Aorta (tissue), 5 donors: Measurements from ENCODE around the gene FOXA1. TPM values are rescaled to one million over a fixed set of nuclear protein-coding genes. Genes with fewer than 3 reads are reported as not detected.

Experiments
- ATAC-seq: fragments of 200-7000 bp; cut with Tn5 transposase; one replicate; pipeline ENCODE4 v1.9.1; 2022; ENCODE audit warnings: moderate library complexity; ENCODE audit not compliant: low FRiP score
- DNase-seq, 2 donors: peaks; one replicate each; pipeline ENCODE4 v3.0.0-alpha.2; 2020
- H3K27ac ChIP-seq, 2 donors: one replicate each; pipeline ENCODE4 v1.5.1; 2013; ENCODE audit warnings: low read length in 2 of 2, mild to moderate bottlenecking in 2 of 2, moderate library complexity in 2 of 2, control low read depth in 1 of 2, inconsistent platforms in 1 of 2, low read depth in 1 of 2
- H3K27me3 ChIP-seq, 2 donors: one replicate each; pipeline ENCODE4 v1.6.1; 2013; ENCODE audit warnings: control low read depth in 1 of 2, low read length in 1 of 2, mild to moderate bottlenecking in 1 of 2, moderate library complexity in 1 of 2; ENCODE audit not compliant: insufficient read depth in 2 of 2, control insufficient read depth in 1 of 2
- H3K36me3 ChIP-seq, 2 donors: one replicate each; pipeline ENCODE4 v1.6.1; 2013; ENCODE audit warnings: control low read depth in 1 of 2, low read length in 1 of 2, mild to moderate bottlenecking in 1 of 2; ENCODE audit not compliant: insufficient read depth in 2 of 2, control insufficient read depth in 1 of 2
- H3K4me1 ChIP-seq, 2 donors: one replicate each; pipeline ENCODE4 v1.6.1; 2013; ENCODE audit warnings: low read length in 2 of 2, control low read depth in 1 of 2, mild to moderate bottlenecking in 1 of 2, moderate library complexity in 1 of 2; ENCODE audit not compliant: insufficient read depth in 2 of 2, control insufficient read depth in 1 of 2
- H3K4me3 ChIP-seq, 2 donors: one replicate each; pipeline ENCODE4 v1.5.1; 2013; ENCODE audit warnings: low read length in 2 of 2, control low read depth in 1 of 2, mild to moderate bottlenecking in 1 of 2
- H3K9me3 ChIP-seq: one replicate; pipeline ENCODE4 v1.6.1; 2013; ENCODE audit warnings: mild to moderate bottlenecking, low read length; ENCODE audit not compliant: control insufficient read depth
- WGBS, 2 donors: extraction: QIAGEN DNeasy Blood & Tissue Kit; methylation state at CpG; one replicate each; pipeline ENCODE4 v1.1.7; 2013; 5-methylcytosine and 5-hydroxymethylcytosine counted together
- intact Hi-C, 2 donors: fragments of 100-400 bp; cut with DNase I; formaldehyde crosslinking; loops; one replicate each; pipeline versions ENCODE4 v1.14.2 to v1.15.0; 2022
- long read RNA-seq, 2 donors: library from polyadenylated mRNA; unstranded; transcript quantifications; one replicate each; pipeline ENCODE4 v2.0.0, GENCODE V29; 2020 to 2021
- polyA plus RNA-seq, 2 donors: library from polyadenylated mRNA; stranded (reverse); fragments of 200-250 nt; gene quantifications; one replicate each; pipeline ENCODE4 v1.2.3, GENCODE V29; 2013
- total RNA-seq, 2 donors: library from RNA; stranded (reverse); fragmentation: NEBNext Ultra II Directional; extraction: Animal tissue kit (Norgen Biotek cat#: 25700); gene quantifications; one replicate each; pipeline ENCODE4 v1.2.1, GENCODE V29; 2021
- donor health status: healthy with polysubstance abuse.
- donor health status: Bipolar disorder and iron deficiency.
- donor health status: DM: no; HTN: no; CAD: no.
- donor health status: DM: no; HTN: no; CAD: no.
- donor health status: DM: yes; HTN: yes; CAD: no.

Gene FOXA1
- total RNA-seq, result not detected
- 1 to 10 TPM in 1 of 2 donors, not detected in 1; 1.4 TPM for polyA plus RNA-seq
- long read RNA-seq, donor 1, result 0 reads
- long read RNA-seq, donor 2, result 0 reads

DNA sequence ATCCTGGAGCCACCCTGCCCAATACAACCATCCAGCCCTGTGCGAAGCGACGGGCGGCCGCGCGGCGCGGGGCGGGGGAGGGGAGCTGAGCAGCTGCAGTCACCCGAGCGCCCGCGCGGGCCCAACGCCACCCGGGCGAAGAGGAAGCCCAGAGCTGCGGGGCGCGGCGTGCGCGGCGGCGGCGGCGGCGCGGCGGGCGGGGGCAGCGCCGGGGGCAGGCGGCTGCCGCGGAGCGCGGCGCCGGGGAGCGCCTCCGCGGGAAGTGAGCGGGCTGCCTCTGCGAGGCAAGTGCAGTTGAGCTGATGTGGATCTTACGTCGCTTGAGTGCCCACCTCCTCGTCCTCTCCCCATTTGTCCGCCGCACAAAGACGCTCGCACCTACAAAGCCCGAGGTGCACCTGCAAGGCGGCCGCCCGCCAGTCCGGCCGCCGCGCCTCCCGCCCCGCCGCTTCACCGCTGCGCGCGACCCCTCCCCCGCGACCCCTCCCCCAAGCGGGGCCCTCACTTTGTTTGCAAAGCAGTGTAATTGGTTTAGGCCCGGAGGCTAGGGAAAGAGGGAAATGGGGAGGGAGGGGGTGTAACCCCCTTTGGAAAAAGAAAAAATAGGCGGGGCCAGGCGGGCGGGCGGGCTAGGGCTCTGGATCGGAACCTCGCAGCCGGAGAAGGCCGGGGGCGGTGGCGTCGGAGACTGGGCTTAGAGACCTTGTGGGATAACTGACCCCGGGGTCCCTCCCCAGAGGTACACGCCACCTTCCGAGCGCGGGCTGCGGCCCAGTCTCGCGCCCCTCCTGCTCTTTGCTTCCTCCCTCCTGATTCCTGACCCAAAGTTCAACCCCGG is at the start of gene FOXA1, which contains the start of gene TTC6:
Gene FOXA1, minus strand, starts transcription at position 279 of the 838 bp plus-strand sequence. Its CDS starts 277 bp downstream, at position 2.
Gene TTC6, plus strand, starts transcription at position 659 of the 838 bp plus-strand sequence. CDS start 26,436 bp downstream, outside the sequence.
- H3K27ac ChIP-seq, result no peak within 1 kb of the TSS
- H3K4me3 ChIP-seq, result peak within 1 kb of the TSS; percentile 3 to 24
- DNase-seq (peak in 1 of 2 donors; percentile 77), ATAC-seq (no peak)
- intact Hi-C loops, result loop anchor here in 1 of 2 donors (10.0 kb wide), 2 partner anchors 350 to 930 kb away; partner anchors contain the start of gene PAX9
- WGBS, 2 donors, result 1 to 2% methylated on average over 71 to 92 of the region's 92 CpGs
- peaks cover 0 to 3% of the 10 kb centered on the region in 2 donors for H3K27me3 ChIP-seq
- H3K4me1 ChIP-seq, result no peaks in the 10 kb centered on the region
- no peaks in the 10 kb centered on the region for H3K9me3 ChIP-seq
- no peaks in the 10 kb centered on the region for H3K36me3 ChIP-seq

DNA sequence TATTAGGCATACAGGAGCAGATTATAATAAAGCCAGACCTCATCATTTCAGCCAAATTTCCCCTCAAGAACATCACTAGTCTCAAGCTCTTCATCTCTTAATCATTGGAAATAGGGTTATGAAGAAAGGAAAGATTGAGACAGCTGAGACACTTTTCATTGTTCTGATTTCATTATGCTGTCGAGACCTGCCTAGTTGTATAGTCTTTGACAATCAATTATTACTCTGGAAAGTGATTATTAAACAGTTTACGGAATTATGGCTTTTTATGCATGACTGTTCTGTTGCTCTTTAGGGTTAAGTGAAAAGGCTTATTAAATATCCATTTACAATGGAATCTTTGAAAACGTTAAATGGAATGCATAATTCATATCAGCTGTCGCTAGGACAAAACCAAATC is 48.7 kb upstream of the FOXA1 start:
- ATAC-seq, result no peak
- Histone ChIP-seq H3K4me3 (no peak overlapping the region), H3K27me3 (peaks cover 0 to 1% of the 10 kb centered on the region in 2 donors), H3K36me3 (no peaks in the 10 kb centered on the region), H3K9me3 (no peaks in the 10 kb centered on the region), H3K4me1 (no peaks in the 10 kb centered on the region), H3K27ac (no peak overlapping the region)
- no peak for DNase-seq
- 61 to 66% methylated on average over 4 of the region's 4 CpGs for WGBS, 2 donors
- intact Hi-C loops, result no loop called here

DNA sequence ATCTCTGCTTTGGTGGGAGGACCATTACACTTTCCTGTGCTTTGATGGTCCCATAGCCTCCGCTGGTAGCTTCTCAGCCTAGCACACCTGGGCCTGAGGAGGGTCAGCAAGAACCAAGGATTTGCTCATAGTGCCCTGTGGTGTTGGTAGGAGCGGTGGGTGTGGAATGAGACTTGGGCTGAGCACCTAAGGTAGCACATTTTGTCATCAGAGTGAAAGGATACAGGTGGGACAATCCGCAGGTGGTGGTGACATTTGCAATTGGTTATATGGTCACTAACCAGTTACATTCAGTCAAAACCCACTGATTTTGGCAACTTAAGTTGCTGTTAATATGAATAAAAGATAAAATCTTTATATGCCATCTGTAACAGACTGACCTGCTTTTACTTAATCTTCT is 47.1 kb upstream of the FOXA1 start:
- WGBS, 2 donors, result 82 to 84% methylated on average over 3 of the region's 3 CpGs
- no peaks in the 10 kb centered on the region for H3K9me3 ChIP-seq
- intact Hi-C loops, result no loop called here

DNA sequence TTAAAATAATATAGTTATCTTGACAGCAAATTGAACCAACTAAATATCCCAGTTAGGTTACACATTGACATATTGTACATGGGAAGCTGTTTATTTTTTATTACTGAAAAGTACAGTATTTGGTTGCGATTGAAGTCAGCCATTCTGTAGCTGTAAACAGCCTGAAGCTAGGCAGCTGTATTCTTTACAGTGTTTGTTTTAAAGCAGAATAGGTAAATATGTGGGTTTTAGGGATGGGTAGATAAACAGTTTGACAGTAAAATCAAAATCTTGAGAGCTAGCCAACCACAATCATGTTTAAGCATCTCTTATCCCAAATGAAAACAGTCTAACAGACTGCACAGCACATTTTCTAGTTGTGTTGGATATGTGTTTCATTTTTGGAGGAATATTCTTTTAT is 46.1 kb upstream of the FOXA1 start:
- ATAC-seq (no peak), DNase-seq (no peak)
- Histone ChIP-seq H3K9me3 (no peaks in the 10 kb centered on the region), H3K27me3 (peaks cover 0 to 1% of the 10 kb centered on the region in 2 donors), H3K4me3 (no peak overlapping the region), H3K27ac (no peak overlapping the region), H3K4me1 (no peaks in the 10 kb centered on the region), H3K36me3 (no peaks in the 10 kb centered on the region)
- WGBS, 2 donors, result 69 to 86% methylated on average over 1 of the region's 1 CpG
- intact Hi-C loops, result no loop called here

More for the DNA sequence above, 47.1 kb upstream of the FOXA1 start:
- peaks cover 0 to 1% of the 10 kb centered on the region in 2 donors for H3K27me3 ChIP-seq
- H3K27ac ChIP-seq, result no peak overlapping the region
- no peak for DNase-seq
- no peak for ATAC-seq
- H3K36me3 ChIP-seq, result no peaks in the 10 kb centered on the region
- no peak overlapping the region for H3K4me3 ChIP-seq
- no peaks in the 10 kb centered on the region for H3K4me1 ChIP-seq

DNA sequence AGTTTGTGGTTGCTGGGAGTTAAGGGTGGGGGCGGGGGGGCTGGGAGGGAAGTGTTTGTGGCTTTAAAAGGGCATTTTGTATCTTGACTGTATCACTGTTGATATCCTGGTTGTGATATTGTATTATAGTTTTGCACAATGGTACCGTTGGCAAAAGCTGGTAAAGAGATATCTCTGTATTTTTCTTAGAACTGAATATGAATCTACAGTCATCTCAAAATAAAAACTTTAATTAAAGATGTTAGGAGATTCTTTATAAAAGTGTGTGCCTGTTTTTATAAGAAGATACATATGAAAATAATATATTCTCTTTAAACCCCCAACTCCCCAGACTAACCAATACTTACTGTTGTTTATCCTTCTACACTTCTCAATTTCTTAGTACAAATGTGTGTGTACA is 43.5 kb upstream of the FOXA1 start:
- 80 to 82% methylated on average over 2 of the region's 2 CpGs for WGBS, 2 donors
- Histone ChIP-seq H3K36me3 (no peaks in the 10 kb centered on the region), H3K9me3 (peaks cover 1% of the 10 kb centered on the region), H3K27ac (no peak overlapping the region), H3K27me3 (peaks cover 0 to 1% of the 10 kb centered on the region in 2 donors), H3K4me1 (no peaks in the 10 kb centered on the region), H3K4me3 (no peak overlapping the region)
- ATAC-seq (no peak), DNase-seq (no peak)
- intact Hi-C loops, result no loop called here

DNA sequence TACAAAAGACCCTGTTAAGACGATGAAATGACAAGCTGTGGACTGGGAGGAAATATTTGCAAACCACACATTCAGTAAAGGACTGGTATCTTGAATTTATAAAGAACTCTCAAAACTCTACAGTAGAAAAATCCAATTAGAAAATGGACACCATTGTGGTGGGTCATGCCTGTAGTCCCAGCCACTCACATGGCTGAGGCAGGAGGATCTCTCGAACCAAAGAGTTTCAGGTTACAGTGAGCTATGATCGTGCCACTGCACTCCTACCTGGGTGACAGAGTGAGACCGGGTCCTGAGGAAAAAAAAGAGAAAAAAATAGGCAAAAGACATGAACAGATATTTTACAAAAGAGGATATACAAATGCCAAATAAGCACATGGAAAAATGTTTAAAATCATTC is 42.3 kb upstream of the FOXA1 start:
- DNase-seq (no peak), ATAC-seq (no peak)
- Histone ChIP-seq H3K4me3 (no peak overlapping the region), H3K4me1 (no peaks in the 10 kb centered on the region), H3K9me3 (peaks cover 2% of the 10 kb centered on the region), H3K27me3 (peaks cover 0 to 1% of the 10 kb centered on the region in 2 donors), H3K27ac (no peak overlapping the region), H3K36me3 (no peaks in the 10 kb centered on the region)
- intact Hi-C loops, result no loop called here
- WGBS, 2 donors, result 56 to 59% methylated on average over 4 of the region's 4 CpGs

DNA sequence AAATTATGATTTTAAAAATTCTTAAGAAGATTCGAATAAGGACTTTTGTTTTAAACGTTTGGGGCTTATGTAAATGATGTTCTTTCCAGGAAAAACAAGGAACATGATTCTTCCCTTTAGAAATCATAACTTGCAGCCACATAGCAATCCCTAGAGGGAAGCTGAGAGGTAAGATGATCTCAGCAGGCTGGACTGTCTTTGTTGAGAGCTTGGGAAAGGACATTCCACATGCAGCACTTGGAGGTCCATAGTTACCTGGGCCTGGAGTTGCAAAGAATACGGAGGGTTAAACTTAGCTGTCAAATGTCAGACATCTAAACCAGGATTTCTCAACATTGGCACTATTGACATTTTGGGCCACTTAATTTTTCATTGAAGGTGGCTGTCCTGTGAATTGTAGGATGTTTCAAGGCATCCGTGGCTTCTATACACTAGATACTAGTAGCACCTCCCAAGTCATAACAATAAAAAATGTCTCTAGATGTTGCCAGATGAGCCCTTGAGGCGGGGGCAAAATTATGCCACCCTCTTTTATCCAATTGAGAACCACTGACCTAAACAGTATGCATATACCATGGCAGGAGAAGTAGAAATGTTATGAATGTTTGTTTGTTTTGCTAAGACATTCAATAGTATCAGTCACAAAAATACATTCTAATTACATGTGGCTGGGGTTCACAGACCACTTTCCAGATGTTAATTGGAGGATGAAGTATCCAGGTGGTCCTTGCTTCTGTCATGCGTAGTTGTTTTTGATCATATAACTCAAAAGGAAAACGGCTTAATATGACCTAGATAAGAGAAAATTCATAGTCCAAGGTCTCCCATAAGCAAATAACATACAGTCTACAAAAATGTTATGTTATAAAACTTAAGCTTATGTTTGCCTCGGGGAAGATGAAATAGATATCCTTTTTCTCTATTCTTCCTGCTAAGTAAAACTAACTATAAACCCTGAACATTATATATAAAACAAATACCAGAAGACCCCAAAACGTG is 30.8 kb upstream of the FOXA1 start:
- no peak for DNase-seq
- H3K4me1 ChIP-seq, result no peaks in the 10 kb centered on the region
- intact Hi-C loops, result no loop called here
- no peaks in the 10 kb centered on the region for H3K36me3 ChIP-seq
- WGBS, 2 donors, result 63% methylated on average over 9 of the region's 9 CpGs
- H3K27ac ChIP-seq, result no peak overlapping the region
- peaks cover 0 to 2% of the 10 kb centered on the region in 2 donors for H3K27me3 ChIP-seq
- H3K4me3 ChIP-seq, result no peak overlapping the region
- no peak for ATAC-seq
- no peaks in the 10 kb centered on the region for H3K9me3 ChIP-seq

DNA sequence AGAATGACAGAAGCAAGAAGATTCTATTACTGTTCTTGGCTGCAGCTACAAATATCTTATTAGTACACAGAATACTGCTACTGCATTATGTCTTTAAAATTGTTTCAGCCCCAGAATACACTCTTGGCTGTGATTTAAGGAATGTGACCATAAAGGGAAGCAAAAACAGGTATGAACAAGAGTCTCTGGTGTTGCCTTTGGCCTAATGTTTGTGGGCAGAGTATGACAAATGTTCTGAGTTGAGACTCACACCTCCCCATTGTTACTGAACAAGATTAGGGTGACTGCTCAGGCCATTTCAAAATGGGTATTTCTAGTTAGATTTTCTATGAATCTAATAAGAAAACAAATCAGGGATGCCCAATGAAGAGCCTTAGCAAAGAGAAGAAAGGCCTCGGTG is 28.9 kb upstream of the FOXA1 start:
- H3K9me3 ChIP-seq, result no peaks in the 10 kb centered on the region
- H3K27ac ChIP-seq, result no peak overlapping the region
- intact Hi-C loops, result no loop called here
- H3K4me1 ChIP-seq, result no peaks in the 10 kb centered on the region
- WGBS, 2 donors, result 99 to 100% methylated on average over 1 of the region's 1 CpG
- DNase-seq (no peak), ATAC-seq (no peak)
- peaks cover 0 to 2% of the 10 kb centered on the region in 2 donors for H3K27me3 ChIP-seq
- no peak overlapping the region for H3K4me3 ChIP-seq
- H3K36me3 ChIP-seq, result no peaks in the 10 kb centered on the region
